Heart left ventricle (tissue), 13 donors: ENCODE results near the gene UBE2R2.

ENCODE experiments used
- CTCF ChIP-seq, 12 donors: fragments of 200-600 bp; sonication (generic) in 4 of 12; IDR thresholded peaks; one replicate each; pipeline versions ENCODE4 v1.5.0 to v1.8.0; 2018 to 2022; ENCODE audit warnings: antibody characterized with exemption in 12 of 12, mild to moderate bottlenecking in 5 of 12
- POLR2A ChIP-seq, 2 donors: fragments of 450-650 bp; IDR thresholded peaks; one replicate each; pipeline ENCODE4 v1.6.1; 2017; ENCODE audit warnings: antibody characterized with exemption in 2 of 2, mild to moderate bottlenecking in 2 of 2, moderate library complexity in 2 of 2
- donor health status: ischemic (EF 13 %, LVEDD 7.1; RV severe dilation, severe dysfunction).
- donor health status: DM: no; HTN: yes; CAD: no.
- donor health status: DM: no; HTN: no; CAD: no.
- donor health status: ischemic (EF 25% LVEDD 6.9; RV normal size, moderate dysfunction).
- donor health status: ischemic (EF 25% LVEDD 5.7; RV mildly dilated, moderate dysfunction).
- donor health status: ischemic (EF 35%, LVEDD 5.7; RV mildly dilated, moderate dysfunction).
- donor health status: nonischemic (EF 11% LVEDD 7.7; RV severe dilation, severe dysfunction).
- donor health status: DM: yes; HTN: yes; CAD: no.
- donor health status: PGD.
- donor health status: ischemic (EF 29% LVEDD 5.4; RV normal size, mild dysfunction).
- donor health status: nonischemic (EF 23%, LVEDD 6.1; RV moderate dilation, normal function).

DNA sequence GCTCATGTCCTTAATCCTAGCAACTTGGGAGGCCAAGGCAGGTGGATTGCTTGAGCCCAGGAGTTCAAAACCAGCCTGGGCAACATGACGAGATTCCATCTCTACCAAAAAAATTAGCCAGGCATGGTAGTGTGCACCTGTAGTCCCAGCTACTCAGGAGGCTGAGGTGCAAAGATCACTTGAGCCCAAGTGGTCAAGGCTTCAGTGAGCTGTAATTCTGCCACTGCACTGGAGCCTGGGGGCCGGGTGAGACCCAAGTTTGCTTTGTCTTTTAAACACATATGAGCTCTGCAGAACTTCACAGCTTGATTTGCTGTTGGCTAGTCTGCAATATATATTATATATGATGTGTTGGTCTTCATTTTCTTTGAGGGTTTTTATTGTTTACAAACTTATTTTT, 89.8 kb downstream of the UBE2R2 start:
- TF ChIP-seq CTCF (IDR thresholded peaks at IDR 0.05) (no peak), POLR2A (IDR thresholded peaks at IDR 0.05) (no peak)
